ENCODE measurements around the gene SSR1.
A peak's percentile ranks its signal among the peaks of the same experiment; 100 is the strongest.

Gene SSR1

GRCh38 chr6:7254980-7255835 lies 57.8 kb downstream of the SSR1 start:
- no peak for DNase-seq

- no peak for DNase-seq
These were observed 60.6 kb downstream of the SSR1 start for GRCh38 chr6:7252390-7252789.

DNA sequence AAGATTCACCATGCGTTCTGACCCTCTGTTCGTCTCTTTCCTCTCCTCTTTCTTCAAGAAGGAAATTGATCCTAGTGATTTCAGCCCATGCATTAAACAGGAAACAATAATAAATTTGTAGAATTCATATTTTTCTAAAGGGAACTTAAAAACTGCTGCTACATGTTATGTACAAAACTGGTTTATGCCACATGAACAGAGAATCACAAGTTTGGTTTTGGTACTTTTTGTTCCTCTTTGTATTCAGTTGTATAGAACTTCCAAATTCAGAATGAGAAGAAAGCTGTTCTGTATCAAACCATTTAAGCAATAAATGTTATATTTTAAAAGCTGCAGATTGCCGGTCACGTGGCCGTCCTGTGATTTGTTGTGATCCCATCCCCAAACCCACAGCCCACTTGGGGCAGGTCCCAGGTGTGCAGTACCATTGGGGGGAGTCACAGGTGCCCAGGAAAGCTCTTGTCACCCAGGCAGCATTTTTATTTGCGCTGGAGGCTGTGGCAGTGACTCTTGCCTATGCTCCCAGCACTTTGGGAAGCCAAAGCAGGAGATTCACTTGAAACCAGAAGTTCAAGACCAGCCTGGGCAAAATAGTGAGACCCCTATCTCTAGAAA lies 61.2 kb downstream of the SSR1 start:
- DNase-seq = no peak

DNA sequence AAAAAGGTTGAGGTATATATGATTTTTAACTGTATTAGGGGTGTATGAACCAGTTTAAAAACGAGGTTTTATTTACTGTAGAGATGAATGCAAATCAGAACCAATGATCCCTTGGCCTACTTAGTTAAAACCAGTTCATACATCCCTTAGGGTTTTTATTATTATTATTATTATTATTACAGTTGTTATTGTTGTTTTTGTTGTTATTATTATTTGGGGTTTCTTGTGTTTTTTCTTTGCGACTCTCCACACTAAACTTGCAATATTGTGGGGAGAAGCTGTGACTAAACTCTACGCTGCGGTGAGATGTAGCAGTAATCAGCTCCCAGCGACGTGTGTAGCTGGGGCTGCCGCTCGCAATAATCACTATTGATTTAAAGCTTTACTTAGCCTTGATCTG lies 62.2 kb downstream of the SSR1 start:
- no peak for DNase-seq

- no peak for DNase-seq
These were observed 62.9 kb downstream of the SSR1 start for GRCh38 chr6:7249946-7250643.

DNA sequence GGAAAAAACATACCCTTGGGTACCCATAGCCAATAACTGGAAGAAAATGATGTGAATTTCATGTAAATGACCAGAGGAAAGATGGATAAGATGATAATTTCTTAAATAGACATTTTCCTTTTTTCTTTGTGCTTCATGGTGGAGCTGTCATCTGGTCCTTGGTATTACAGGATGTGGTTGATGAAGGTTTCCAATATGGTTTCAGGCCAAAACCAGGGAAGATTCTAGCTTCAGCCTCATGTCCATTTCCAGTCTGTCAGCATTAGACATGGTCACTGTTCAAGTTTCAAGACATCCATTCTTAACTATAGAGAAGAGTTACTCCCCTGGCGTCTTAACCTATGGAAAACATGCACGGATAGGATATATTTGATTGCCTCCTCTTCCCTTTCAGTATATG lies 63.6 kb downstream of the SSR1 start:
- DNase-seq = no peak

DNA sequence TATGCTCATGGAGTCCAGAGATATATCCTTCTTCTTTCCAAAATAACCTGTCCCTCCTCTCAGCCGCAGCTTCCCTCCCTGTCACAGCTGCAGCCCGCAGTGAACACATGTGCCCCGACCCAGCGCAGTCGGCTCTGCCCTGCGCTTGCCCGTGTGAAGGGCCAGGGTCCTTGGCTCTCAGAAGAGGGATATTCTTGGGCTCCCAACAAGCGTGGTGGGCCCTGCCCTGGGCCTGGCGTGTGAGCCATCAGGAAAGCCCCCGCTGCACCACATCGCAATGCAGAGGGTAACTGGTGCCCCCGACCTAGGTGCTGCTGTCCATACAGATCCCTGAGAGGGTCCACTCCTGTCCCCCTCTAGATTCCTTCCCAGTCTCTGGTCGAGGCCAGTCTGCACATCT lies 65.2 kb downstream of the SSR1 start:
- no peak for DNase-seq

DNA sequence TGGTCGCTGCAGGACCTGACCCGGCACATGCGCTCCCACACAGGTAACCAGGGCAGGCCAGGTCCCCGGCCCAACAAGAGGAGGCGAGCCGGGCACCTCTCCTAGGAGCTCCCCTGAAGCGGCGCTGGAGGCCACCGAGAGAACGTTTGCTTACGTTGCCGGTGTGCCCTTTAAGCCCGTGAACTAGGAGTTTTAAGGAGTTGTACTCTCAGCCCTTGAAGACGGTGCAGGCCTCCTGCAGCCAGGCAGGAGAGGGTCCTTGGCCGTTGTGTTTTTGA lies 65.9 kb downstream of the SSR1 start:
- no peak for DNase-seq

- no peak for DNase-seq
These were observed 66.4 kb downstream of the SSR1 start for GRCh38 chr6:7246401-7247178.

DNA sequence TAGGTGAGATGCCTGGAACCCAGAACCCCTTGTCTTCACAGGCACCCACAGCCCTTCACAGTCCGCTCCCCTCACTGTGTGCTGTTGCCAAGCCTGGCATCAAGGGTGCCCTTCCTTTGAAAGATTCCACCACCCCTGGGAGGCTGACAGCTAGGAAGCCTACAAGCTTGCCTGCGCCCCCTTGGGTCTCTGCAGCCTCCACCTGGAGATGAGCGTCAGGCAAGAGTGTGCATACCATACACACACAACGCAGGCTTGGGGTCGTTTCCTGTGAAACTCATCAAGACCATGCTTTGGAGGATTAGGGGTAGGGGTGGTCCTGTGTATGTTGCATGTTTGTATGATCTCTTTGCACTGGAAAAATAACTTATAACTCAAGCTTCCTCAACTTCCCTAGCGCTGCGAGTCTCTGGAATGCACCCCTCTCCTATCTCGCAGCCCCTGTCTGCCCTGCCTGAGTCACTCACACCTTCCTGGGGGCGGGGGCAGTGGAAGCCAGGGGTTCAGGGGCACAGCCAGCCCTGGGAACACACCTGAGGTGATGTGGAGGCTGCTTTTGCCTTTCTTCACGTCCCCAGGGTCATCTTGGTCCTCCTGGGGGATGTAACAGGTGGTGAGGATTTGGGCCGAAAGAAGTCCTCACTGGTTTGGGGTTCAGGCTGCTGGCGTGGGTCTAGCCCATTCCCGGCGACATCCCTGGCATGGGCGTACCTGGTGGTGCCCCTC lies 67.2 kb downstream of the SSR1 start:
- no peak for DNase-seq

DNA sequence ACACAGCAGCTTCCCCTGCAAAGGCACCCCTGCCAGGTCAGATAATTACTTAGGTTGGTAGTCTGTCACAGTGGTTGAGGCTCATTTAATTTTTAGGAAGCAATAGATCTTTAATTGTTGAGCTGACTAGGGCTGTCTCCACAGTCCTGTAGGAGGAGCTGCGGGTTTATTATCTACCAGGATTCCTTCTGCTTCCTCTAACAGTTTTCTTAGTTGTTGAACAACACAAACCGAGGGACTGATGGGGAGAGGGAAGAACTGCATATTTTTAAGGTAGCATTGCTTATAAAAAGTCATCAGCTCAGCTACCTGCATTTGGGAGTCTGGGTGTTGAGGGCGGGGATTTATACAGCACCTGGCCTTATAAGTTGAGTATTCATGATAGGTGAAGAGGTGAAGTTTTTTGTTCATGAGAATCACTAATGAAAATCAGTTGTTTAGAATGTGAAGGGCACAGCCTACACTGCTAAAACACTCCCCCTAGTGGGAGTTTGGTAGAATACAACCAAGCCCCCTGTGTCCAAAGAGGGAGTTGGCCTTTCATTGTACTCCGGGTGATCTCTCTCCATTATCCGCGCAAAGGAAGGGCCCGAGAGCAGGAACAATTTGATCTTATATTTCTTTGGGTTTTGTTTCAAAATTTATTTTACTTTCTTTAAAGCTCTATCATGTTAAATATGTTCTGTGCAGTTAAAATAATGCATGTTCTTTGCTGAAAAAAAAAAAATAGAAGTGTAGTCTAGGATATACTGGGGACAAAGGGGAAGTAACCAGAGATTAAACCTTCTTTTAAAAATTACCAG lies 69.6 kb downstream of the SSR1 start:
- peak; percentile 29 to 31 for DNase-seq

DNA sequence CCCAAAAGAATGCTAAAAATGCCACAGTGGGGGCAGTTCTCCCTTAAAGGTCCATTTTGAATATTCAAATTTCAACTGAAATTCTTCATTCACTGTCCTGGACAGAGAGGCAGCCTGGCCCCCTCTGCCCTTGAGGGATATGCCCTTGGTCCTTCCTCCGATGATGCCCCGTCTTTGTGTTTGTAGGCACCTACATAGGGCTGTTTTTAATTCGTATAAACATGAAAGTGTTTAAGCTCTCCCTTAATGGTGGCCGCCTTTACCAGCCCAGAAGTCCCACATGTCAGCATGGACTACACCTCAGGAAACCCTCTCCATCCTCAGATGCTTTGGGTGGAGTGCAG lies 70.2 kb downstream of the SSR1 start:
- DNase-seq = no peak

DNA sequence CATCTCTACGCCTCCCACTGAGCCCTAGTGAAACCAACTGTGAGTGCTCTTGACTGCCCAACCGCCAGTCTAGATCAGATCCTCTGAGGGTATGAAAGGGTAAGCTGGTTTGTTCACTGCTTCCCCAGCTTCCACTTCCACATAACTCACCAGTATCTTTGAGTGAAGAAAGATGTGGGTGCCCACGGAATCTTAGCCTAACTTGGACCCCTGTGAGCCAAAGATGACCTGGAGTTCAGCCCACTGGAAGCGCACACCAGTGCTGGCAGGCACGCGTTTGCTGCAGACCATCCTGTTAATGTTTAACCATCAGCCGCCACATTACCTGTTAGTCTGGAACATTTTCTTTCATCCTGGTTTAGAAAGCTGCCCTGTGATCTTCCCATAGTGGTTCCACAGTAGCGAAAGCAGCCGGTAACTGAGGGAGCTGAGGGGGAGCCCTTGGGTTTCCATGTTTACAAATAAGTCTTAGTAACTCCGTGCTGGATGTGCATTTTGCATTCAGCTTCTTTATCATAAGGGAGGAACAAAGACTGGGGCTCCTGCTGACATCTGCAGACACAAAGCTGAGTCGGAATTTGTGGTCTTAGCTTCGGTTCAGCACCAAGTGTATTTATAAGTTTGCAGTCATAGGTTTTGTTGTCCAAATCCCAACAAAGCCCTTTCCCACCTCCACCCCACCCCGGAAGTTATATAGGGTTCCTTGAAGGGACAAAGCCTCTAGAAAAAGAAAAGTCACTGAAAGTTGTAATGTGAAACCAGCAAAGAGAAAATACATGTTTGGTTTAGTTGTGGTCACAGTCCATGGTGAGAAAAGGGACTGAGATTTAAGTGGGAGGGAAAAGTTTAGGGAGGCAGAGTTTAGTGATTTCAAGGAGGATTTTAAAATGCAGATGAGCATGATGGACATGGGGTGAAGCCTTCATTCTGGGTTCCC lies 71.0 kb downstream of the SSR1 start:
- DNase-seq = no peak

DNA sequence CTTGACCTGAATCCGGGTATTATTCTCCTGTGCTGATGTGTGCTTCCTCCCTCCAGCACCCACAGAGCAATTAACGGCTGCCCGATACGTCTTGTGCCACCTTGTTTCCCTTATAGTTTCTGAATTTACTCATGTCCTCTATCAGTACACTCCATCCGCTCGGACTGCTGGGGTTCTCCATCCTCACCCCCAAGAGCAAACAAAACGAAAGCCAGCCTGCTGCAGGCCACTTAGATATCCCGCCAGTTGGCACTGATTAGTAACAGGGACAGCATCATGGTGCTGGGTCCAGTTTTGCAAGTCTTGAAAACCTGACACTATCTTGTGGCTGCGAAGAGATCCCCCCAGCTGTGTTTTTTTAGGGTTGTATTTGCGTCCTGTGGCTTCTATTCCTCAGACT lies 71.8 kb downstream of the SSR1 start:
- no peak for DNase-seq

DNA sequence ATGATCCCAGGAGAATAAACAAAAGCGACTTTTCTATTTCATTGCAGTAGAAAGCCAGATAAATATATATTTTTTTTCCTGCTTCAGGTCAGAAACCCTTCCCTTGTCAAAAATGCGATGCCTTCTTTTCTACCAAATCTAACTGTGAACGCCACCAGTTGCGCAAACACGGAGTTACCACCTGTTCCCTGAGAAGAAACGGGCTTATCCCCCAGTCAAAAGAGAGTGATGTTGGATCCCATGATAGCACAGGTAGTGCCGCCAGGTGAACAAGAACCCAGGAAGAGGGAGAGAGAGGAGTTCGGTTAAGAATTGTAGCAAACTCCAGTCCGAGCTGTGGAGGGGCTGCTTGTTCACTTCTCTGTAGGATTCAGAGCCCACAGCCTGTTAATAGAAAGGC lies 72.6 kb downstream of the SSR1 start:
- no peak for DNase-seq

- no peak for DNase-seq
These were observed 73.4 kb downstream of the SSR1 start for GRCh38 chr6:7239590-7239948.

DNA sequence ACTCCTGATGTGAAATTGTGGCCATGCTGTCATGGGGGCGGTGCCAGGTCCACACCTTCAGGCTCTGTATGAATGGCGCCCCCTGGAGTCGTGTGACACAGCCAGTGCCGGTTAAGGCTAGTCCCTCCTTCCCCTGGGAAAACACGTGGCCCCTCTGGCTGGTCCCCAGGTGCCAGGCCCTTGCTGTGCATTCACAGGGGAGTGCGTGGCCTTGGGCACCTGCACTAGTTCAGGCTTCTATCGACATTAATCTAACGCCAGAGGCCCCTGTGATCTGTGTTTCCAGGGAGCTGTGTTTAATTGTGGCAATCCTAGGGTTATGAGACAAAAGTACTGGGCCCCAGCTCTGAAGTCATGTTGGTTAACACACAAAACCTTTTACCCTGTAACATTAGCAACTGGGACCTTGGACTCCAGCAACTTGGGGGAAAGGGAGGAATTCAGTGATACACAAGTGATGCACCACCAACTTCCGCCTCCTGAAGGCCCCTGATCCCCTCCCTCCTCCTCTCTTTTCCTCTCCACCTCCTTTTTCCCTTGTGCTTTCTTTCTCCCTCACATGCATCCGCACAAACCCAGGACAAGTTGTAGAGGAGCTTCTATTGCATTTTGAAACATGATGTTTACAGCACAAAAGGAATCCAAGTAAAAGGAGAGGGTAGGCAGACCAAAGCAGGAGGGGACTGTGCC lies 74.0 kb downstream of the SSR1 start:
- peak; percentile 55 to 58 for DNase-seq

- no peak for DNase-seq
These were observed 74.5 kb downstream of the SSR1 start for GRCh38 chr6:7238526-7238899.

GRCh38 chr6:7237653-7238188 lies 75.3 kb downstream of the SSR1 start:
- no peak for DNase-seq
